ENCODE measurements around the gene PDS5A.
A peak's percentile ranks its signal among the peaks of the same experiment; 100 is the strongest.
"Not testable (repeated sequence)": the region's sequence is repeated elsewhere in the genome, so short reads cannot be mapped to it uniquely, and the experiment has no call there.

The PDS5A gene

DNA sequence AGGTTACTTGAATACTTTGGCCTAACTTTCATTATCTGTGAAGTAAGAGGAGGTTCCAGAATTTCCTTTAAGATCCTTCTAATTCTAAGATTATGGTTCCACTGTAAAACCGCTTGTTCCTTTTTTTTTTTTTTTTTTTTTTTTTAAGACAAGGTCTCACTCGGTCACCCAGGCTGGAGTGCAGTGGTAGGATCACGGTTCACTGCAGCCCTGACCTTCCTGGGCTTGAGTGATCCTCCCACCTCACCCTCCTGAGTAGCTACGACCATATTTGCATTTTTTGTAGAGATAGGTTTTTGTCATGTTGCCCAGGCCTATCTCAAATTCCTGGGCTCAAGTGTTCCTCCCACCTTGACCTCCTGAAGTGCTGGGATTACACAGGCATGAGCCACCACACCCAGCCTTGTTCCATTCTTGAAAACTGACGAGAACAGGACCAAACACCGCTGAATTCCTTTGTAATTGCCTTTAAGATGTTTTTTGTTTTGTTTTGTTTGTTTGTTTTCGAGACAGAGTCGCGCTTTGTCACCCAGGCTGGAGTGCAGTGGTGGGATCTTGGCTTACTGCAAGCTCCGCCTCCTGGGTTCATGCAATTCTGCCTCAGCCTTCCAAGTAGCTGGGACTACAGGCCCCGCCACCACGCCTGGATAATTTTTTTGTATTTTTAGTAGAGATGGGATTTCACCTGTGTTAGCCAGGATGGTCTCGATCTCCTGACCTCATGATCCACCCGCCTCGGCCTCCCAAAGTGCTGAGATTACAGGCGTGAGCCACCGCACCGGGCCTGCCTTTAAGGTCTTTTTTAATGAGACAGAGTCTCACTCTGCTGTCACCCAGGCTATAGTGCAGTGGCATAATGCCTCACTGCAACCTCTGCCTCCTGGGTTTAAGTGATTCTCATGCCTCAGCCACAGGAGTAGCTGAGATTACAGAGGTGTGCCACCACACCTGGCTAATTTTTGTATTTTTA lies 6.8 kb downstream of the PDS5A start:
- DNase-seq (ENCODE audit: low spot score), result no peak

DNA sequence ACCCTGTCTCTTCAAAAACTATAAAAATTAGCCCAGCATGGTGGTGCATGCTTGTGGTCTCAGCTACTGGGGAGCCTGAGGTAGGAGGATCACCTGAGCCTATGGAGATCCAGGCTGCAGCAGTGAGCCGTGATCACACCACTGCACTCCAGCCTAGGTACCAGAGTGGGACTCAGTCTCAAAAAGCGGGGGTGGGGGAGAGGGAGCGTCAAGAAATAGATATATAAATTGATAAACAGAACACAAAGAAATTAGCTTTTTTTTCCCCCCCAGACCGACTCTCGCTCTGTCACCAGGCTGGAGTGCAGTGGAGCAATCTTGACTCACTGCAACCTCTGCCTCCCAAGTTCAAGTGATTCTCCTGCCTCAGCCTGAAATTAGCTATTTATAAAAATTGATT lies 14.1 kb downstream of the PDS5A start:
- no peak for DNase-seq (ENCODE audit: low spot score)

DNA sequence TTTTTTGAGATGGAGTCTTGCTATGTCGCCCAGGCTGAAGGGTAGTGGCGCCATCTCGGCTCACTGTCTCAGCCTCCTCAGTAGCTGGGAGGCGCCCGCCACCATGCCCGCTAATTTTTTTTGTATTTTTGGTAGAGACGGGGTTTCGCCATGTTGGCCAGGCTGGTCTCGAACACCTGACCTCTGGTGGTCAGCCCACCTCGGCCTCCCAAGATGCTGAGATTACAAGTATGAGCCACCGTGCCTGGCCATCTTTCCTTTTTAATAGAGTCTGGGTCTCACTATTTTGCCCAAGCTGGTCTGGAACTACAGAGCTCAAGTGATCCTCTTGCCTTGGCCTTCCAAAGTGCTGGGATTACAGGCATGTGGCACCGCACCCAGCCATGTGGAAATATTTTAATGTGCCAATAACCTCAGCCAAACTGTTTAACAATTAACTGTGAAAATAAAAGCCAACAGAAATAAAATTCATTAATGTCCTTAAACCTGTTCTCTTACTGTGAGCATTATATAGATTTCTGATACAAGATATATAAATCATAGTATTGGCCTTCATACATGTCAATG lies 16.3 kb downstream of the PDS5A start:
- DNase-seq (ENCODE audit: low spot score), result no peak

DNA sequence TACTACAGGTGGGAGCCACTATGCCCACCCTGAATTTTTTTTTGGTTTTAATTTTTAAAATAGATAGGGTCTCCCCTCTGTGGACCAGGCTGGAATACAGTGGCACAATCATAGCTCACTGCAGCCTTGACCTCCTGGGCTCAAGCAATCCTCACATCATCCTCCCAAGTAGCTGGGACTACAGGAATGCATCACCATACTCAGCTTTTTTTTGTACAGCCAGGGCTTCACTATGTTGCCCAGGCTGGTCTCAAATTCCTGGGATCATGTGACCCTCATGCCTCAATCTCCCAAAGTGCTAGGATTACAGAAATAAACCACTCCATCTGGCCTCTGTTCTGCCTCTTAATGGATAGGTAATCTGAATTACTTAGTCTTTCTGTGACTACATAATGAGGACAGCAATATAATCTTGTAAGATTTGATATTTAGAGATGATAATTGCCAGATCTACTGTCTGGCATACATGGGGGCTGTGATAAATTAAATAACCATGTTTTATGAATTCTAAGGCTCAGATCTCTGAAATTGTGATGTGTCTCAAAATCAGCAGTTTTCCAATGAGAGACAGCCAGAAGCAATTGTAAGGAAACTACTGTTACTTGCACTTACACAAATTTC lies 26.7 kb downstream of the PDS5A start:
- DNase-seq (ENCODE audit: low spot score), result peak; percentile 57

DNA sequence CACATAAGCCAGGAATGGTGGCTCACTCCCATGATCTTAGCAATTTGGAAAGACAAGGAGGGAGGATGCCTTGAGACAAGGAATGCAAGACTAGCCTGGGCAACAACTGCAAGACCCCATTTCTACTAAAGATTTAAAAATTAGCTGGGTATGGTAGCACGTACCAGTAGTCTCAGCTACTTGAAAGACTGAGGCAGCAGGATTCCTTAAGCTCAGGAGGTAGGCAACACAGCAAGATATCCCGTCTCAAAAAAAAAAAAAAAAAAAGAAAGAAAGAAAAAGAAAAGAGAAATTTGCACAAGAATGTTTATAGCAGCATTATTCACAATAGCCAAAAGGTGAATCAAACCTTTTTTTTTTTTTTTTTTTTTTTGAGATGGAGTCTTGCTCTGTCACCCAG lies 29.7 kb downstream of the PDS5A start:
- no peak for DNase-seq (ENCODE audit: low spot score)

DNA sequence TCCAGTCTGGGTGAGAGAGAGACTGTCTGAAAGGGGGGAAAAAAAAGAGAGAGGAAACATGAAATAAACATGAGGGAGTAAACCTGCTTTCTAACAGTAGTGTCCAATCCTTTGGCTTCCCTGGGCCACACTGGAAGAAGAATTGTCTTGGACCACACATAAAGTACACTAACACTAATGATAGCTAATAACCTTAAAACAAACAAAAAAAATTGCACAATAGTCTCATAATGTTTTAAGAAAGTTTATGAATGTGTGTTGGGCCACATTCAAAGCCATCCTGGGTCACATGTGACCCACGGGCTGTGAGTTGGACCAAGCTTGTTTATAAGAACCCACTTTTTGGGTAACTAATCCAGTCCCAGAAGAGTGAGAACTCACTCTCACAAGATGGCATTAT lies 30.3 kb downstream of the PDS5A start:
- DNase-seq (ENCODE audit: low spot score), result no peak

DNA sequence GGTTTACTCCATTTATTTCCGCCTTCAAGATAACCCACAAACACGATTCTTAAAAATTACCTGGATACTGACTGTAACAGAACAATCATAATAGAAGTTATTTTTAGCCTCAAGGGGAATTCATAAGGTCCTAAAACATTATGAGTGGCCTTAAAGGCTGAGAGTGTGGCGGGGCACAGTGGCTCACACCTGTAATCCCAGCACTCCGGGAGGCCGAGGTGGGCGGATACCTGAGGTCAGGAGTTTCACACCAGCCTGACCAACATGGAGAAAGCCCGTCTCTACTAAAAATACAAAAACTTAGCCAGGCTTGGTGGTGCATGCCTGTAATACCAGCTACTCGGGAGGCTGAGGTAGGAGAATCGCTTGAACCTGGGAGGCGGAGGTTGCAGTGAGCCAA lies 33.5 kb downstream of the PDS5A start:
- not testable (repeated sequence) for DNase-seq (ENCODE audit: low spot score)

DNA sequence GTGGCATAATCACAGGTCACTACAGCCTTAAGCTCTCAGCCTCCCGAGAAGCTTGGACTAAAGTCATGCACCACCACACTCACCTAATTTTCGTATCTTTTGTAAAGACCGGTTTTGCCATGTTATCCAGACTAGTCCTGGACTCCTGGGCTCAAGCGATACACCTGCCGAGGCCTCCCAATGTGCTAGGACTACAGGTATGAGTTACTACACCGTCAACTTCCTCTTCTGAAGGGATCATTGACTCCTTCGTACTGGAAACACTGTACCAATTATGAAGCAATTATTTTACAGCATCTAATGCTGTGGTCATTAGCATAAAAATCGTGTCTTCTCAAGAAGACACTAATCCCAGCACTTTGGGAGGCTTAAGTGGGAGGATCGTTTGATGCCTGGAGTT lies 35.2 kb downstream of the PDS5A start:
- no peak for DNase-seq (ENCODE audit: low spot score)

DNA sequence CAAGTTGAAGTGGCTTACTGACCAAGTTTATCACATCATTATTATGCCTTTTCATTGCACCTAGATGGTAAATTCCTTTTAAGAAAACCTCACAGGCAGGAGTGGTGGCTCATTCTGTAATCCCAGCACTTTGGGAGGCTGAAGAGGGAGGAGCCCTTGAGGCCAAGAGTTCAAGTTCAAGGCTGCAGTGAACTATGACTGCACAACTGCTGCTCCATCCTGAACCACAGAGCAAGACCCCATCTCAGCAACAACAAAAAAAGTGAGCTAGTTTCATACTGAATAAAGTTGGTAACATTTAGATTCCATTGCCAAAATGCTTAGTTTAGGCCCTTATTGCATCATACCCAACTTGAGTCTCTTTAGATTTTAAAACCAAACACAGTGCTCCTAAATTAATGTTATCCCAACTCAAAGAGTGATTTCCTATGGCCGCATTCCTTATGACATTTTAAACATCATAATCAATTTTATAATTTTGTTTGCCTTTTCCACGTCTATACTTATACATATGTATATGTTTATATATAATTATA lies 36.0 kb downstream of the PDS5A start:
- no peak for DNase-seq (ENCODE audit: low spot score)

DNA sequence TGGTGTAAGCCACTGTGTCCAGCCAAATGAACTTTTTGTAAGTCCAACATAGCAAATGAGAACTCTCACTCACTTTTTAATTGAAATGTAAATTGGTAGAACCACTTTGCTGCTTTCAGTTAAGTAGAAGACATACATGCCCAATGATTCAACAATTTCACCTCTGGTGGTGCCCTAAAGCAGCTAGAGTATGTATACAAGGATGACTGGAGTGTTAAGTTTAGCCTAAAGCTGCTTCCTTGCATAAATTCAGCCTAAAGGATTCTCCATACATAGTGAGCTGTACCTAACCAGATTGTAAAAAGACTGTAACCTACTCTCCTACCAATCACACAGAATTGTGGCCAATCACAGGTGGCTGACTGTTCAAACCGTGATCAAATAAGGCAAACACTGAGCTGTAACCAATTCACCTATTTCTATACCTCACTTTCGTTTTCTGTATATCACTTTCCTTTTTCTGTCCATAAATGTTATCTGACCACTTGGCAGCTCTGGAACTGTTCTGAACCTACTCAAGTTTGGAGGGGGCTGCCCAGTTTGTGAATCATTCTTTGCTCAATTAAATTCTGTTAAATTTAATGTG lies 39.9 kb downstream of the PDS5A start:
- DNase-seq (ENCODE audit: low spot score), result no peak

DNA sequence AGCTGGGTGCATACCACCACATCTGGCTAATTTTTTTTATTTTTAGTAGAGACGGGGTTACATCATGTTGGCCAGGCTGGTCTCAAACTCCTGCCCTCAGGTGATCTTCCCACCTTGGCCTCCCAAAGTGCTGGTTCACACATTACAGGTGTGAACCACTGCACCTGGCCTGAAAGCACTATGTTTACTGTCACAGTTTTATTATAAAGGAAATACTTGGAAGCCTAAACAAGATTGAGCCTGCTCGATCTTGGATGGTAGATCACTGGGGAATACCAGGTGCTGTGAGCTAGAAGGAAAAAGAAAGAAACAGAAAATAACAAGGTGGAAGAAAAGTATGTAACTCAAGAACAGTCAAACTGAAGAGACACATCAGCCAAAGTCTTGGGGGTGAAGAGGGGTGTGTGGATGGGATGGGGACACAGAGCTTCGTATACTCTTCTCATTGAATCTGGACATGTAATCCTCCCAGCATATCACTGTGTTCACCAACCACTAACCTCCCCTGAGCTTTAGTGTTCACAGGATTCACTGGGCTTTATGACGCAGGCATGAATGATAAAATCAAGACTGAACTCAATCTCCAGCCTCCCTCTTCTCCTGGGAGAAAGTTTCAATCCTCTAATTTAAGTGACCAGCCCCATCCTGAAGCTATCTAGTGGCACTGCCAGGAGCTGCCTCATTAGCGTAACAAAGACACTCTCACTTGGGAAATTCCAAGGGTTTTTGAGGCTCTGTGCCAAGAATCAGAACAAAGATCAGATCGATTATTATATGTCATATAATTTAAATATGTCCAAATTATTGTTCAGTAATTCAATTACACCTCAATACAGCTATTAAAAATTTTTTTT lies 40.9 kb downstream of the PDS5A start:
- DNase-seq (ENCODE audit: low spot score), result no peak

DNA sequence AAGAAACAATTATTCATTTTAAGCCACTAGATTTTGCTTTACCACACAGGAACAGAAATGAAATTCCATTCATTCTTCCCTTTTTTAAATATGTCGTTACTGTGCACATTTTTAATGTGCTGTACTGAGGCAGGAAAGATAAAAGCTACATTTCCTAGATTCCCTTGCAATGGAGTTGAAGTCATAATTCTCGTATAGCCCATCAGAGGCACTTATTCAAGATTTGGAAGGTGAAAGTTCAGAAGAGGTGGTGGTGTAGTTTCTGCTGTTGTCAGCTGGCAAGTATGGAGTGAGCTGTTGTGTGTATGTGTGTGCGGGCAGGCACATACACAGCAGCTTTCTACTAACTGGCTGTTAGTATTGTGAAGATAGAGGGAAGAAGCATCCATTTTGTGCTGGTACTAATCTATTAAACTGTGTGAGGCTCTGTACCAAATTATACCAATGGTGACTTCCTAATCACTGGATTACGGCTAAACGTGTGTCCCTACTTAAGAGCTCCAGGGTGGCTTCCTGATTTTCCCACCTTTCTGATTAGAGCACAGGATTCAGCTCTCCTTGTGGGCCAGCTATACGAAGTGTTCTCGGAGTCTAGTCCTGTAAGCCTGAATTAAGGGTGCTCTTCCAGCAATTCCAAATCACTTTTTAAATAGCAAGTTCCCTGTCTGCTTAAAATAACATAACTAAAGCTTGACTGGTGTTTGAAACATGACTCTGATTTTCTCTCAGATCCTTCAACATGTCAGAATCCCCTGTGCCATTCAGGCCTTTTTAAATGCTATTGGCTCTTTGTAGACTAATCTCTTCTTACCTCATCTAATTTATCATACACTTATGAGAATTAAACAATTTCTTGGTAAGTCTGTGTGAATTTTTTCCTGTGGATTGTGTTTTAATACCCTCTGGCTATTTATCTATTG lies 43.8 kb downstream of the PDS5A start:
- DNase-seq (ENCODE audit: low spot score), result peak; percentile 50

DNA sequence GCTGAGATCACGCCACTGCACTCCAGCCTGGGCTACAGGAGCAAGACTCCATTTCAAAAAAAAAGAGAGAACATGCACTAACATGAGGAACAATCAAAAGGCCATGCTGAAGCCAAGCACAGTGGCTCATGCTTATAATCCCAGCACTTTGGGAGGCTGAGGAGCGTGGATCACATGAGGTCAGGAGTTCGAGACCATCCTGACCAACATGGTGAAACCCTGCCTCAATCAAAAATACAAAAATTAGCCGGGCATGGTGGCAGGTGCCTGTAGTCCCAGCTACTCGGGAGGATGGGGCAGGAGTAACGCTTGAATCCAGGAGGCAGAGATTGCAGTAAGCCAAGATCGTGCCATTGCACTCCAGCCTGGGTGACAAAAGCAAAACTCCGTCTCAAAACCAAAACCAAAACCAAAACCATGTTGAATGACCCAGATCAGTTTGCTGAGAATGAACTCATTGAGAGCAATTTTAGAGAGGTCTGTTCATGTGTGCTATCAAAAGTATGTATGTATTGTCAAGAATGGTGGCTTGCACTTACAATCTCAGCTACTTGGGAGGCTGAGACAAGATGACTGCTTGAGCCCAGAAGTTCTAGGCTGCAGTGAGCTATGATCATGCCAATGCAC lies 44.8 kb downstream of the PDS5A start:
- no peak for DNase-seq (ENCODE audit: low spot score)

DNA sequence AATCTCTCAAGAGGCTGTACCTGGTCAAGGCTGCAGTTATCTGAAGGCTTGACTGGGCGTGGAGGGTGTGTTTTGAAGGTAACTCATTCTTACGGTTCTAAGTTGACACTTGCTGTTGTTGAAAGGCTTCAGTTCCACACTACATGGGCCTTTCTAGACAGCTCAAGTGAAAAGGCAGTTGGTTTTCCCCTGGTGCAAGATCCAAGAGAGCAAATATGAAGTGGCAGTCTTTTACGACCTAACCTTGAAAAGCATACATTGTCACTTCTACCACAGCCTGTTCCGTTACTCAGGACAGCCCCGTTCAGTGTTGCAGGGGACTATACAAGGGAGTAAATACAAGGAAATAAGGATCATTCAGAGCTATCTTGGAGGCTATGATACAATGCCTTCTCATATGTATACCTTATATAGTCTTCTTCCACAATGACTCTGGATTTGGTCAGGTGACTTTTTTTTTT lies 46.2 kb downstream of the PDS5A start:
- DNase-seq (ENCODE audit: low spot score), result no peak

DNA sequence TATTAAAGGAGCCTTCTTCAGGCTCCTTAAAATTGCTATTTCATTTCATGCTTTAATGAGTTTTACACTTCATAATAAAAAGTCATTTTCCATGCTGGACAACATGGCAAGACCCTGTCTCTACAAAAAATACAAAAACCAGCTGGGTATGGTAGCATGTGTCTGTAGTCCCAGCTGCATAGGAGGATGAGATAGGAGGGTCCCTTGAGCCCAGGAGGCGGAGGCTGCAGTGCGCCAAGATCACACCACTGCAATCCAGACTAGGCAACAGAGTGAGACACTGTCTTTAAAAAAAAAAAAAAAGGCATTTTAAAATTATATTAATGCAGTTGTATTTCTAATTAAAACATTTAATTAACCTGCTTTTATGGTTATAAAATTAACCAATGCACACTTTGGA lies 49.2 kb downstream of the PDS5A start:
- DNase-seq (ENCODE audit: low spot score), result no peak

DNA sequence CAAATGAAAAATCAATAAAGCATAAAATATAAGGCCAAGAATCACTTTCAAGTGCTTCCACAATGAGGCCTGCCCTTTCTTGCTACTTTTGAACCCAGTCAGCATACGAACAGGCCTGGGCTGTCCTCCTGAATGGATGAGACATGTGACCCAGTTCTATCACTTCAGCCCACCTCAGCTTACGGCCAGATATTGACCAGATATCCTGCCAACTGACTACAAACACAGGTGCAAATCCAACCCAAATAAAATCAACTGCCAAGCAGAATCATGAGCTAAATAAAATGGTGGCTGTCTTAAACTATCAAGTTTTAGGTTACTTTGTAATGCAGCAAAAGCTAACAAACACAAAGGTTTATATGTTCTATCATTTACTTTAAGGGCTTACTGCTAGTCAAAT lies 53.7 kb downstream of the PDS5A start:
- DNase-seq (ENCODE audit: low spot score), result no peak

DNA sequence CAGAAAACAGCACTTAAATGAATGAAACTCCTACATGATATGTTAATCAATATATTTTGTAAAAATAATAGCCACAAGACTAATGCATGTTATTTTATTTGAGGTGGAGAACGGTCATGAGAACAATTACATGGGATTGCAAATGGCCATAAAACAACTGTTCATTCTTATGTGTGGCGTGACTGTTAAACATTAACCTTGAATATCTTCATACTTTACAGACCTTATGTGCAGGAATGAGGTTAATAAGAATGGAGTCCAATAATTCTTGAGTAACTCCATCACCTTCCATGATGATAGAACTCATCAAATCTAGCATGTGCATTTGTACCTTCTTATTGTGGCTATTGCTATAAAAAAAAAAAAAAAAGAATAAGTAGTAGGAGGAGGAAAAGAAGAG lies 55.3 kb downstream of the PDS5A start:
- no peak for DNase-seq (ENCODE audit: low spot score)

DNA sequence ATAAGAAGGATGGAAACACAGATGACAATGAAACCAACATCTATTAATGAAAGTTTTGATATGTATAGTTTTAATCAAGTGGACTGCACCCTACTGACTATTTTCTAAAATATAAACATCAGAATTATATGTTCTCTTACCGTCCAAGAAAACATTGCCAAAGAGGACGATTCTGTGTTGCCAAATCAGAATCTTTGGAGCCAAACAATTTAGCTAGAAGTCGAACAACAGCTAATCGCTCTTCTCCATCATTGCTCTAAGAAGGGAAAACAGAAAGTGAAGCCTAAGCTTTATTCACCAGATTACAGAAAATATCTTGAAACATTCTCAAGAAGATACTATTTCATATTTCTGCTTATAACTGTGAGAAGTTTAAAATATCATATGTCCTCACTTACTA lies 64.2 kb downstream of the PDS5A start:
- DNase-seq (ENCODE audit: low spot score), result no peak

DNA sequence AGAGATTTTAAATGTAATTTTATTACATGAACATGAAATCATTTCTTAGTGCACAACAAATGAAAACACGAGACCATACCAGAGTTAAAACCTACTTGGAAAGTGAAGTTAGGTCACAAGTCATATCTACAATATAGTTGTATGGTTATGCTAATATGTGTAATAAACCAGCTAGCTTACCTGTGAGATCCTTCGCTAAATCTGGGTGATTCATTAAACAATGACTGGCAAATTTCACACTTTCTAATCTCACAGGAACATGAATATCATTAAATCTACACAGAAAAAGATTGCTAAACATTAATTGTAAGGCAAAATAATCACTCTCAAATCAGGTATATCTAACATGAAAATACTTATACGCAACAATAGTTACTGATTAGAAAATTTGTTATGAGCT lies 67.6 kb downstream of the PDS5A start:
- no peak for DNase-seq (ENCODE audit: low spot score)

DNA sequence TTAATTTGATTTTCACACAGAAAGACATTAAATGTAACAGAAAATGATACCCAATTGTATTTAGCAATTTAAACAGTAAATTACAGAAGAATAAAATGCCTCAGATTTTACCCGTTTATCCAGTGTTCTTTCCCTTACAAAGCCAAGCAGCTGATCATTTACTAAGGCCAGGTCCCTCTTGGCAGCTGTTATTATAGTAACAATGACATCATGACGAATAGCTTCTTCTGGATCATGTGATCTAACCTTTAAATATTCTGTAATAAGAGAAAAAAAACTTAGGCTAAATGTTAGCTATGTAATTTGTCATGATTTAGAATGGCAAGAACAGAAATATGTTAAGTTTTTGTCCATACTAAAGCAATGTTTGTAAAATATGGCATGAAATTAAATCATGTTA lies 69.4 kb downstream of the PDS5A start:
- DNase-seq (ENCODE audit: low spot score), result no peak

Measured in D341Med (cell line).